IMR-90 (cell line): ENCODE measurements around the gene FHAD1. TPM values are rescaled to one million over a fixed set of nuclear protein-coding genes. Genes with fewer than 3 reads are reported as not detected.

ENCODE experiments used
- ATAC-seq: fragments of 200-7000 bp; cut with Tn5 transposase; 2 replicates; pipeline ENCODE4 v1.9.1; 2020; ENCODE audit warnings: low read depth, mild to moderate bottlenecking, moderate library complexity
- BruUV-seq: library from RNA; stranded (reverse); fragments of 400-500 nt; replicated peaks from 2 replicates; lab custom pipeline; 2021; lab: Mats Ljungman, UMichigan
- CTCF ChIA-PET: fragments of 300-600 bp; formaldehyde crosslinking; extraction: SDS; loops from one replicate; lab custom pipeline; 2021; ENCODE audit warnings: antibody characterized with exemption; lab: Yijun Ruan, JAX
- POLR2A ChIA-PET: fragments of 300-600 bp; sonication (Branson Sonifier 250); formaldehyde crosslinking; loops from one replicate; lab custom pipeline; 2022; ENCODE audit warnings: antibody characterized with exemption; ENCODE audit not compliant: unreplicated experiment; lab: Charles Lee
- DNase-seq: peaks from one replicate; pipeline ENCODE4 v3.0.0; 2013
- H2AFZ ChIP-seq: replicated peaks from 2 replicates; pipeline ENCODE3; 2013; ENCODE audit warnings: low read length, mild to moderate bottlenecking; ENCODE audit not compliant: poor library complexity
- H2AK5ac ChIP-seq: 2 replicates; pipeline ENCODE4 v1.6.1; 2013; ENCODE audit warnings: low read depth, low read length, inconsistent platforms
- H2AK9ac ChIP-seq: replicated peaks from 2 replicates; pipeline ENCODE3; 2013; ENCODE audit warnings: mild to moderate bottlenecking, low read depth, low read length, moderate library complexity; ENCODE audit not compliant: poor library complexity
- H2BK120ac ChIP-seq: 2 replicates; pipeline ENCODE4 v1.6.1; 2013; ENCODE audit warnings: low read depth, low read length, inconsistent platforms
- H2BK15ac ChIP-seq: 3 replicates; pipeline ENCODE4 v1.6.1; 2013; ENCODE audit warnings: low read depth, low read length, inconsistent platforms
- H2BK20ac ChIP-seq: 2 replicates; pipeline ENCODE4 v1.6.1; 2013; ENCODE audit warnings: low read depth, mild to moderate bottlenecking, inconsistent platforms, low read length, moderate library complexity
- H2BK5ac ChIP-seq: 2 replicates; pipeline ENCODE4 v1.6.1; 2013; ENCODE audit warnings: mild to moderate bottlenecking, low read depth, low read length, inconsistent platforms; ENCODE audit not compliant: poor library complexity, severe bottlenecking
- H3K14ac ChIP-seq: replicated peaks from 2 replicates; pipeline ENCODE4 v1.6.1; 2013; ENCODE audit warnings: low read depth, low read length, inconsistent platforms
- H3K18ac ChIP-seq: 2 replicates; pipeline ENCODE4 v1.6.1; 2013; ENCODE audit warnings: low read depth, low read length, control low read depth
- H3K23ac ChIP-seq: 2 replicates; pipeline ENCODE4 v1.6.1; 2013; ENCODE audit warnings: low read depth, low read length, inconsistent platforms
- H3K27ac ChIP-seq: 2 replicates; pipeline ENCODE4 v1.5.1; 2013; ENCODE audit warnings: mild to moderate bottlenecking, control low read depth, low read length; ENCODE audit not compliant: insufficient read depth
- H3K27me3 ChIP-seq: 2 replicates; pipeline ENCODE4 v1.6.1; 2013; ENCODE audit warnings: low read length; ENCODE audit not compliant: control insufficient read depth, insufficient read depth
- H3K36me3 ChIP-seq: 2 replicates; pipeline ENCODE4 v1.6.1; 2013; ENCODE audit warnings: low read length, mixed read lengths; ENCODE audit not compliant: control insufficient read depth, insufficient read depth
- H3K4ac ChIP-seq: 2 replicates; pipeline ENCODE4 v1.6.1; 2013; ENCODE audit warnings: low read depth, low read length, inconsistent platforms
- H3K4me1 ChIP-seq: 2 replicates; pipeline ENCODE4 v1.6.1; 2013; ENCODE audit warnings: low read length, mixed read lengths; ENCODE audit not compliant: control insufficient read depth, insufficient read depth
- H3K4me2 ChIP-seq: 2 replicates; pipeline ENCODE4 v1.6.1; 2013; ENCODE audit warnings: low read depth, mild to moderate bottlenecking, control low read depth, low read length, moderate library complexity
- H3K4me3 ChIP-seq: 2 replicates; pipeline ENCODE4 v1.5.1; 2013; ENCODE audit warnings: low read depth, mild to moderate bottlenecking, control low read depth, low read length, moderate library complexity; ENCODE audit not compliant: insufficient read depth
- H3K56ac ChIP-seq: 2 replicates; pipeline ENCODE4 v1.6.1; 2013; ENCODE audit warnings: low read length, inconsistent platforms; ENCODE audit not compliant: insufficient read depth; ENCODE audit errors: extremely low read depth
- H3K79me1 ChIP-seq, 2 experiments: 2 replicates each; pipeline ENCODE4 v1.6.1; 2013; ENCODE audit warnings: low read length in 2 of 2, inconsistent platforms in 1 of 2, low read depth in 1 of 2
- H3K9ac ChIP-seq: 2 replicates; pipeline ENCODE4 v1.6.1; 2013; ENCODE audit warnings: low read depth, low read length, control low read depth
- H3K9me1 ChIP-seq: 2 replicates; pipeline ENCODE4 v1.6.1; 2013; ENCODE audit warnings: low read length, inconsistent platforms; ENCODE audit not compliant: insufficient read depth
- H3K9me3 ChIP-seq: 2 replicates; pipeline ENCODE4 v1.6.1; 2013; ENCODE audit warnings: low read length; ENCODE audit not compliant: control insufficient read depth, insufficient read depth
- H4K20me1 ChIP-seq: 2 replicates; pipeline ENCODE4 v1.6.1; 2013; ENCODE audit warnings: low read length, inconsistent platforms; ENCODE audit not compliant: insufficient read depth
- H4K5ac ChIP-seq: 2 replicates; pipeline ENCODE4 v1.6.1; 2013; ENCODE audit warnings: mild to moderate bottlenecking, low read depth, low read length, control low read depth
- H4K8ac ChIP-seq, 2 experiments: 2 replicates each; pipeline ENCODE4 v1.6.1; 2013; ENCODE audit warnings: low read depth in 2 of 2, low read length in 2 of 2, control low read depth in 1 of 2, inconsistent platforms in 1 of 2
- H4K91ac ChIP-seq: 2 replicates; pipeline ENCODE4 v1.6.1; 2013; ENCODE audit warnings: low read depth, low read length, inconsistent platforms; ENCODE audit not compliant: insufficient read depth
- BHLHE40 ChIP-seq: fragments of 150-350 bp; IDR thresholded peaks from 2 replicates; pipeline ENCODE4 v1.6.1; 2016; ENCODE audit warnings: mild to moderate bottlenecking, low read depth, low read length
- FOS ChIP-seq: fragments of 150-350 bp; IDR thresholded peaks from 2 replicates; pipeline ENCODE4 v1.6.1; 2016; ENCODE audit warnings: low read depth, low read length
- NFE2L2 ChIP-seq: fragments of 150-350 bp; IDR thresholded peaks from 2 replicates; pipeline ENCODE4 v1.6.1; 2016; ENCODE audit warnings: low read depth, mild to moderate bottlenecking, low read length
- POLR2A ChIP-seq: IDR thresholded peaks from 2 replicates; pipeline ENCODE4 v1.6.1; 2012; ENCODE audit warnings: mild to moderate bottlenecking, low read depth, low read length
- RFX5 ChIP-seq: IDR thresholded peaks from 2 replicates; pipeline ENCODE4 v1.8.0; 2012; ENCODE audit warnings: low read depth, mild to moderate bottlenecking, low read length, moderate library complexity
- WGBS, 2 experiments: methylation state at CpG; one replicate each; pipeline versions ENCODE4 v1.1.5 to v1.1.7; 2013; ENCODE audit warnings: missing lambda C conversion rate in 2 of 2; ENCODE audit not compliant: insufficient read length in 1 of 2; ENCODE audit errors: extremely low coverage in 2 of 2; 5-methylcytosine and 5-hydroxymethylcytosine counted together
- dilution Hi-C: fragments of 300-500 bp; cut with HindIII; formaldehyde crosslinking; loops from one replicate; pipeline ENCODE4 v1.14.3; 2018; ENCODE audit warnings: low sequenced_read_pairs; ENCODE audit not compliant: unreplicated experiment
- in situ Hi-C: fragments of 300-500 bp; cut with MboI; formaldehyde crosslinking; loops from 3 replicates; pipeline ENCODE4 v1.14.3; 2019; ENCODE audit warnings: low sequenced_read_pairs, inconsistent platforms, mixed read lengths
- intact Hi-C: fragments of 100-400 bp; cut with micrococcal nuclease; formaldehyde crosslinking; loops from 2 replicates; pipeline ENCODE4 v1.10.0; 2022
- polyA plus RNA-seq, 3 experiments: library from polyadenylated mRNA; depleted of rRNA; stranded (reverse); fragments of >200 nt; gene quantifications; 2 replicates each; pipeline ENCODE4 v1.2.3, GENCODE V29; 2012; ENCODE audit warnings: low replicate concordance in 1 of 3
- total RNA-seq: library from RNA; depleted of rRNA; stranded (reverse); fragments of >200 nt; gene quantifications from 2 replicates; pipeline ENCODE4 v1.2.3, GENCODE V29; 2012
- TF ChIP-seq, protein P1 (sequence below): conservative IDR thresholded peaks from 2 replicates; pipeline ENCODE4 v1.5.1; 2012; ENCODE audit warnings: mild to moderate bottlenecking, low read depth, low read length, improper control_type of control experiment
- TF ChIP-seq, protein P2 (sequence below): fragments of 150-350 bp; IDR thresholded peaks from 2 replicates; pipeline ENCODE4 v1.6.1; 2017; ENCODE audit warnings: mild to moderate bottlenecking, antibody characterized with exemption, low read length, low read depth
- TF ChIP-seq, protein P3 (sequence below): fragments of 150-350 bp; IDR thresholded peaks from 2 replicates; pipeline ENCODE4 v1.6.1; 2016; ENCODE audit warnings: low read depth, mild to moderate bottlenecking, low read length, moderate library complexity, borderline replicate concordance

FHAD1 gene
- total and polyA plus RNA-seq, 2 of the 4 experiments (the other 2 are of a cell fraction), result not detected

DNA sequence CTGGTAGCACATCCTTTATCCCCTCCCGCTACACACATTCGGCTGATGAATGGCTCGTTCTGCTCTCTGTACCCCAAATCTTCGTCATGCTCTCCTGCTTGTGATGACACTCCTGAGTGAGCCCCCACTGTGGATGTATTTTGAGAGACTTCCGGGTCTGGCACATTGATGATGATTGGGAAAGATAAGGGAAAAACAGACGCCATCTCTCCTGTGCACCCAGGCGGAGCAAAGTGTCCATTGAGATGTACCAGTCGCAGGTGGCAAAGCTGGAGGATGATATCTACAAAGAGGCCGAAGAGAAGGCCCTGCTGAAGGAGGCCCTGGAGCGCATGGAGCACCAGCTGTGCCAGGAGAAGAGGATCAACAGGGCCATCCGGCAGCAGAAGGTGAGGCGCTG lies 134.8 kb downstream of the FHAD1 start:
- H3K9me3 ChIP-seq, result no peaks in the 10 kb centered on the region
- WGBS, 2 experiments, result 88% methylated on average over 7 of the region's 12 CpGs; no CpG with 5 or more reads in 1 of the 2 experiments
- no peak overlapping the region for H4K5ac ChIP-seq
- H3K79me1 ChIP-seq, result no peaks in the 10 kb centered on the region
- peaks cover 8% of the 10 kb centered on the region for H3K27me3 ChIP-seq
- dilution Hi-C loops (no loop called here), in situ Hi-C loops (no loop called here), intact Hi-C loops (no loop called here)
- H4K8ac ChIP-seq, result no peak overlapping the region
- no peak for DNase-seq
- no peak overlapping the region for H4K91ac ChIP-seq
- no peaks in the 10 kb centered on the region for H3K36me3 ChIP-seq
- no peaks in the 10 kb centered on the region; the same call in 1 of the 2 replicates for H3K9me1 ChIP-seq
- H2BK15ac ChIP-seq, result no peak overlapping the region
- POLR2A ChIA-PET, result no interaction called here
- no peak overlapping the region for H2AFZ ChIP-seq
- H3K4ac ChIP-seq, result no peak overlapping the region
- BruUV-seq, result no TSS peak
- no peak overlapping the region for H3K56ac ChIP-seq
- no peak for ATAC-seq
- H3K9ac ChIP-seq, result no peak overlapping the region
- no peak overlapping the region for H3K14ac ChIP-seq
- TF ChIP-seq, protein P1, sequence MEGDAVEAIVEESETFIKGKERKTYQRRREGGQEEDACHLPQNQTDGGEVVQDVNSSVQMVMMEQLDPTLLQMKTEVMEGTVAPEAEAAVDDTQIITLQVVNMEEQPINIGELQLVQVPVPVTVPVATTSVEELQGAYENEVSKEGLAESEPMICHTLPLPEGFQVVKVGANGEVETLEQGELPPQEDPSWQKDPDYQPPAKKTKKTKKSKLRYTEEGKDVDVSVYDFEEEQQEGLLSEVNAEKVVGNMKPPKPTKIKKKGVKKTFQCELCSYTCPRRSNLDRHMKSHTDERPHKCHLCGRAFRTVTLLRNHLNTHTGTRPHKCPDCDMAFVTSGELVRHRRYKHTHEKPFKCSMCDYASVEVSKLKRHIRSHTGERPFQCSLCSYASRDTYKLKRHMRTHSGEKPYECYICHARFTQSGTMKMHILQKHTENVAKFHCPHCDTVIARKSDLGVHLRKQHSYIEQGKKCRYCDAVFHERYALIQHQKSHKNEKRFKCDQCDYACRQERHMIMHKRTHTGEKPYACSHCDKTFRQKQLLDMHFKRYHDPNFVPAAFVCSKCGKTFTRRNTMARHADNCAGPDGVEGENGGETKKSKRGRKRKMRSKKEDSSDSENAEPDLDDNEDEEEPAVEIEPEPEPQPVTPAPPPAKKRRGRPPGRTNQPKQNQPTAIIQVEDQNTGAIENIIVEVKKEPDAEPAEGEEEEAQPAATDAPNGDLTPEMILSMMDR, result no peak
- TF ChIP-seq BHLHE40, result no peak
- TF ChIP-seq NFE2L2, result no peak
- no peak for TF ChIP-seq FOS
- TF ChIP-seq RFX5, result no peak
- TF ChIP-seq, protein P2, sequence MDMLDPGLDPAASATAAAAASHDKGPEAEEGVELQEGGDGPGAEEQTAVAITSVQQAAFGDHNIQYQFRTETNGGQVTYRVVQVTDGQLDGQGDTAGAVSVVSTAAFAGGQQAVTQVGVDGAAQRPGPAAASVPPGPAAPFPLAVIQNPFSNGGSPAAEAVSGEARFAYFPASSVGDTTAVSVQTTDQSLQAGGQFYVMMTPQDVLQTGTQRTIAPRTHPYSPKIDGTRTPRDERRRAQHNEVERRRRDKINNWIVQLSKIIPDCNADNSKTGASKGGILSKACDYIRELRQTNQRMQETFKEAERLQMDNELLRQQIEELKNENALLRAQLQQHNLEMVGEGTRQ, result no peak
- no peak for TF ChIP-seq POLR2A
- TF ChIP-seq, protein P3, sequence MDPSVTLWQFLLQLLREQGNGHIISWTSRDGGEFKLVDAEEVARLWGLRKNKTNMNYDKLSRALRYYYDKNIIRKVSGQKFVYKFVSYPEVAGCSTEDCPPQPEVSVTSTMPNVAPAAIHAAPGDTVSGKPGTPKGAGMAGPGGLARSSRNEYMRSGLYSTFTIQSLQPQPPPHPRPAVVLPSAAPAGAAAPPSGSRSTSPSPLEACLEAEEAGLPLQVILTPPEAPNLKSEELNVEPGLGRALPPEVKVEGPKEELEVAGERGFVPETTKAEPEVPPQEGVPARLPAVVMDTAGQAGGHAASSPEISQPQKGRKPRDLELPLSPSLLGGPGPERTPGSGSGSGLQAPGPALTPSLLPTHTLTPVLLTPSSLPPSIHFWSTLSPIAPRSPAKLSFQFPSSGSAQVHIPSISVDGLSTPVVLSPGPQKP, result no peak
- no peak overlapping the region for H3K27ac ChIP-seq
- H2BK20ac ChIP-seq, result no peak overlapping the region
- no peaks in the 10 kb centered on the region; the same call in 1 of the 2 replicates for H3K4me1 ChIP-seq
- H3K23ac ChIP-seq, result no peak overlapping the region
- no peak overlapping the region for H3K4me3 ChIP-seq
- no peak overlapping the region for H2BK120ac ChIP-seq
- no peaks in the 10 kb centered on the region for H4K20me1 ChIP-seq
- CTCF ChIA-PET, result interaction anchor here (1.2 kb wide), 1 partner anchor 27 kb away, joined by 3 read pairs; no protein-coding TSS in a partner anchor
- H3K4me2 ChIP-seq, result no peak overlapping the region
- H2AK9ac ChIP-seq, result no peak overlapping the region
- no peak overlapping the region for H2AK5ac ChIP-seq
- H2BK5ac ChIP-seq, result no peak overlapping the region
- no peak overlapping the region for H3K18ac ChIP-seq
